Astrocyte of the cerebellum (primary cell): Measurements from ENCODE around the gene TRIM63.
A peak's percentile ranks its signal among the peaks of the same experiment; 100 is the strongest.
"Not testable (repeated sequence)": the region's sequence is repeated elsewhere in the genome, so short reads cannot be mapped to it uniquely, and the experiment has no call there.

Source experiments
- DNase-seq: peaks from one replicate; pipeline ENCODE4 v3.0.0-alpha.2; 2011; ENCODE audit warnings: low read depth
- H3K4me3 ChIP-seq: 2 replicates; pipeline ENCODE4 v1.5.1; 2011; ENCODE audit warnings: mild to moderate bottlenecking, low read depth, low read length, moderate library complexity
- in situ Hi-C: cut with HindIII; loops from 2 replicates; pipeline ENCODE4 v1.10.0; 2017; ENCODE audit warnings: low sequenced_read_pairs
- TF ChIP-seq, protein P1 (sequence below): IDR thresholded peaks from 2 replicates; pipeline ENCODE4 v1.5.1; 2012; ENCODE audit warnings: low read length, low read depth, moderate library complexity, mild to moderate bottlenecking; ENCODE audit errors: missing control alignments

TRIM63 gene

DNA sequence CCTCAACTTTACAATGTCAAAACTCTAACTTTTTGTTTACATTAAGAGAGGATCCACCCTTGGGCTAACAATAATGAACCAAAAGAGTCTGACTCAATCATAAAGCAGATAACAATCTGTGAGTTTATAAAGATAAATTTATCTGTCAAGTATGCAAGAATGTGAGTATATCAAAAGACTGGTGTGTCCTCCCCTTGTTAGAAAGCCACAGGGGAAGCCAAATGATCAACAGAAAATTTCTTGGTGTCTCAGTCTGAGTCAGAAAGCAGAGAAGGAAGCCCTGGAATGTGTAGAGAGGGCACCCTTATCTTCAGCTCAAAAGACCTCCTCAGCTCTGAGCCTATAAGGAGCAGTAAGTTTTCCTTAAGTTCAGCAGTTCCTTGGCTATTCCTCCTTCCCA lies 30.3 kb upstream of the TRIM63 start:
- in situ Hi-C loops = no loop called here
- DNase-seq = no peak
- H3K4me3 ChIP-seq = no peak overlapping the region
- TF ChIP-seq, protein P1, sequence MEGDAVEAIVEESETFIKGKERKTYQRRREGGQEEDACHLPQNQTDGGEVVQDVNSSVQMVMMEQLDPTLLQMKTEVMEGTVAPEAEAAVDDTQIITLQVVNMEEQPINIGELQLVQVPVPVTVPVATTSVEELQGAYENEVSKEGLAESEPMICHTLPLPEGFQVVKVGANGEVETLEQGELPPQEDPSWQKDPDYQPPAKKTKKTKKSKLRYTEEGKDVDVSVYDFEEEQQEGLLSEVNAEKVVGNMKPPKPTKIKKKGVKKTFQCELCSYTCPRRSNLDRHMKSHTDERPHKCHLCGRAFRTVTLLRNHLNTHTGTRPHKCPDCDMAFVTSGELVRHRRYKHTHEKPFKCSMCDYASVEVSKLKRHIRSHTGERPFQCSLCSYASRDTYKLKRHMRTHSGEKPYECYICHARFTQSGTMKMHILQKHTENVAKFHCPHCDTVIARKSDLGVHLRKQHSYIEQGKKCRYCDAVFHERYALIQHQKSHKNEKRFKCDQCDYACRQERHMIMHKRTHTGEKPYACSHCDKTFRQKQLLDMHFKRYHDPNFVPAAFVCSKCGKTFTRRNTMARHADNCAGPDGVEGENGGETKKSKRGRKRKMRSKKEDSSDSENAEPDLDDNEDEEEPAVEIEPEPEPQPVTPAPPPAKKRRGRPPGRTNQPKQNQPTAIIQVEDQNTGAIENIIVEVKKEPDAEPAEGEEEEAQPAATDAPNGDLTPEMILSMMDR = no peak

DNA sequence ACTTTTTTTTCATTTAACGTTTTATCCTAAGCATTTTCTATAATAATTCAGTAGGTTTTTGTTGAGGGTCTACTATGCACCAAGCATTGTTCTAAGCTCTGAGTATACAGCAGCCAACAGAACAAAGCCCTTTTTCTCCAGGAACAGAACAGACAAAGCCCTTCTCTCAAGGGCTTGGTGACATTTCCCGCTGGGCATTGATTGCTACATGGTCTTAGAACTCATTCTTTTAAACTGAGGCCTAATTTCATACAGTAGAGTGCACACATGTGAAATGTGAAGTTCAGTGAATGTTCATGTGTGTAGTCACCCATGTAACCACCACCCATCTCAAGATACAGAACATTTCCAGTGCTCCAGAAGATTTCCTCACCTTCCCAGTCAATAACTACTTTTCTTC lies 29.0 kb upstream of the TRIM63 start:
- no peak overlapping the region for H3K4me3 ChIP-seq
- in situ Hi-C loops = no loop called here
- TF ChIP-seq, protein P1 = no peak
- DNase-seq = no peak

DNA sequence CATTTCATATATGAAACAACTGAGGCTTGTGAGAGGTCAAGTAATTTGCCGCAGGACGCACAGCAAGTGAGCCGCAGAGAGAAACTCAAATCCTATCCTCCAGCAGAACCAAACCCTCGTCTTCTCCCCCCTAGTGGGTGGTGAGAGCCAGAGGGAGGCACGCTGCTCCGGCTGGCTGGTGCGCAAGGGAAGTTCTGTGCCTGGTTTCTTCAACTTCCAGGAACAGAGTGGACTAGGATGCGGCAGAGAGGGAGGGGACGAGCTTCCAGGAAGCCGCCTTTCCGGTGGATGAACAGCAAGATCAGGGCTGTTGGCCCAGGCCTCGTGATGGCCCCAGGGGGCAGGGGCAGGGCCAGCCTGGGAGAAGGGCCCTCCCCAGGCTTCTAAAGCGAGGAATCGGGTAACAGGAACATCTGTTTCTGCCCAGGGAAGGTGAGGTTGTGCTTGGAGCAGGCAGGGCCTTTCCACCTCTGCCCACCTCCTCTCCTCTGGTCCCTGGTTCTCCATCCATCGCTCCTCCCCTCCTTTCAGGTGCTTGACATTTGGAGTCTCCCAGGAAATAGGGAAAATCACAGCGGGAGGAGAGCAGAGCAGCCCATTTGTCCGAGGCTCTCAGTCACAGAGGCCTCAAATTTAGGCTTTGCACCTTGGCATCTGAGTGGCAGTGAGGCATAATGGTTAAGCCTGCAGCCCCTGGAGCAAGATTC lies 27.4 kb upstream of the TRIM63 start:
- no peak overlapping the region for H3K4me3 ChIP-seq
- in situ Hi-C loops = no loop called here
- no peak for DNase-seq
- TF ChIP-seq, protein P1 = peak; percentile 10

DNA sequence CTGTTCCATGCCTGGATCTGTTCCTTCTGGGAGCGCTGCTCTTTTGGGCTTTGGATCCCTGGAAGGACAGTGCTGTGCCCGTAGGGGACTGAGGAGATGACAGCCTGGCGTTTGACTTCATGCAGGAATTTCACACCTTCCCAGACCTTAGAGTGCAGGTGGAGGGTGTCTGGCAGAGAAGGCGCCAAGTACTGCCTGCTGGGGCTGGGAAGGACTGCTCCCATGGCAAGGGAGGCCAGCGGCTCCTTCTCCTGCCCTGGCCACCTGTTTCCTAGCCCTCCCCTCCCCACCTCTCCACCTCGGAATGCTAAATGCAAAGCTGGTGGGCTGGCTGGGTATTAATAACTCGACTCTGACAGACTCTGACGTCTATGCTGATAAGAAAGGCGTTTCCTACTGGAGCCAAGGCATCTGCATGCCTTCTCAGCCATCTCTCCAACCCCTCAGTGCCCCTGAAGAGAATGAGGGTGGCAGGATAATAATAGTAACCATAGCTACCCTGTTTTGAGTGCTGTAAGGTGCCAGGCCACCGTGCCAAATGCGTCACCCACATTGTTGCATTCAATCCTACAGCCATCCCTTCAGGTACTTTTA lies 26.7 kb upstream of the TRIM63 start:
- no peak overlapping the region for H3K4me3 ChIP-seq
- TF ChIP-seq, protein P1 = no peak
- in situ Hi-C loops = no loop called here
- no peak for DNase-seq

DNA sequence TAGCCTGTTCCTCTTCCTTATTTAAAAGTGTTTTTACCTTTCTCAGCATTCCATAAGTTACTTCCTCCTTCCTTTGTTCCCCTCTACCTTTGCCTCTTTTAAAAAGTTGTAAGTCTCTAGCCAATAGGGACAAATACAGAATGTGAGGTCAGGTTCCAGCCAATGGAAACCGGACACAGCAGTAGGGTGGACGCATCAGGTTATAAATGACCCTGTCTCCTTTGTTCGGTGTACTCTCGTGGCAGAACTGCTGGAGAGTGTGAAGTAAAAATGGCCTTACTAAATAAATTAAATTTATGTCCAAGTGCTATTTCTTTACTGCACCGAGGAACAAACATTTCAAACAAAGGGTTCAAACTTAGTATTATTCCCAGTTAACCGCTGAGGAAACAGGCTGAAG lies 26.1 kb upstream of the TRIM63 start:
- DNase-seq, H3K4me3 ChIP-seq, in situ Hi-C loops: not testable (repeated sequence)

DNA sequence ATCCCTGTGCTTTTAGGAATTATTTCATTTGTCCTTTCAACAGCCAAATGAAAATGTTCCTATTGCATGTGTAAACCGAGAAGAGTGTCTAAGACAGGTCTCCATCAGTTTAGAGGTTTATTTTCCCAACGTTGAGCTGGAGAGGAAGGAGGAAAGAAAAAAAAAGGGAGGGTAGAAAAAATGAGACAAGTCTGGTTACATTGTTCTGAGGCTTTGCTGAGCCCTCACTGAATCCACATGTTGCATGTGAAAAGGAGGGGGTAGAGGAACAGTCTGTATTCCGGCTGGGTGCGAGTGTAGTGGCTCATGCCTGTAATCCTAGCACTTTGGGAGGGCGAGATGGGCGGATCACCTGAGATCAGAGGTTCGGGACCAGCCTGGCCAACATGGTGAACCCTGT lies 25.0 kb upstream of the TRIM63 start:
- TF ChIP-seq, protein P1 = no peak
- H3K4me3 ChIP-seq = no peak overlapping the region
- no peak for DNase-seq
- in situ Hi-C loops = no loop called here

DNA sequence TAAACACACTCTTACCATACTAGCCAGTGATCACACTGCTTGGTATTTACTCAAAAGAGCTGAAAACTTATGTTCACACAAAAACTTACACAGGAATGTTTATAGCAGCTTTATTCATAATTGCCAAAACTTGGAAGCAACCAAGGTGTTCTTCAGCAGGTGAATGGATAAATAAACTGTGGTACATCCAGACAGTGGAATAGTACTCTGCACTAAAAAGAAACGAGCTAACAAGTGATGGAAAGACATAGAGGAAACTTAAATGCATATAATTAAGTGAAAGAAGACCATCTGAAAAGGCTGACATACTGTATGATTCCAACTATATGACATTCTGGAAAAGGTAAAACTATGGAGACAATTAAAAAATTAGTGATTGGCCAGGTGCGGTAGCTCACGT lies 23.5 kb upstream of the TRIM63 start:
- no peak for DNase-seq
- no peak overlapping the region for H3K4me3 ChIP-seq
- TF ChIP-seq, protein P1 = no peak
- in situ Hi-C loops = no loop called here
